ENCODE data around the gene APLN. TPM values are rescaled to one million over a fixed set of nuclear protein-coding genes. Genes with fewer than 3 reads are reported as not detected.

The APLN gene
- total RNA-seq, 1 donor: 0.54 TPM

- TF ChIP-seq CTCF (IDR thresholded peaks at IDR 0.05; ENCODE audit: insufficient read depth, low read length): no peak
- DNase-seq (ENCODE audit: low read depth): no peak
- H3K4me3 ChIP-seq (ENCODE audit: low read depth, low read length): no peak overlapping the region
These were observed 942 bp upstream of the APLN start for GRCh38 chrX:129655547-129656249.

GRCh38 chrX:129653971-129654651 lies 645 bp downstream of the APLN start:
- no peak for DNase-seq (ENCODE audit: low read depth)
- H3K4me3 ChIP-seq (ENCODE audit: low read depth, low read length): peak overlapping the region; percentile 59
- TF ChIP-seq CTCF (IDR thresholded peaks at IDR 0.05; ENCODE audit: insufficient read depth, low read length): no peak

- no peak overlapping the region for H3K4me3 ChIP-seq (ENCODE audit: low read depth, low read length)
- TF ChIP-seq CTCF (IDR thresholded peaks at IDR 0.05; ENCODE audit: insufficient read depth, low read length): no peak
- DNase-seq (ENCODE audit: low read depth): no peak
These were observed 1.4 kb downstream of the APLN start for GRCh38 chrX:129653181-129653970.

GRCh38 chrX:129652565-129653169 lies 2.1 kb downstream of the APLN start:
- DNase-seq (ENCODE audit: low read depth): no peak
- TF ChIP-seq CTCF (IDR thresholded peaks at IDR 0.05; ENCODE audit: insufficient read depth, low read length): no peak
- H3K4me3 ChIP-seq (ENCODE audit: low read depth, low read length): no peak overlapping the region

GRCh38 chrX:129651756-129652564 lies 2.8 kb downstream of the APLN start:
- TF ChIP-seq CTCF (IDR thresholded peaks at IDR 0.05; ENCODE audit: insufficient read depth, low read length): no peak
- no peak overlapping the region for H3K4me3 ChIP-seq (ENCODE audit: low read depth, low read length)
- no peak for DNase-seq (ENCODE audit: low read depth)
